Measurements from ENCODE around the gene PACS1.

- peak; percentile 100 for TF ChIP-seq CTCF (IDR thresholded peaks at IDR 0.05; ENCODE audit: low read depth, low read length)
- TF ChIP-seq EZH2phosphoT487 (IDR thresholded peaks at IDR 0.05; ENCODE audit: low read depth): no peak
These were observed 152.5 kb downstream of the PACS1 start for GRCh38 chr11:66222358-66223149.
